ENCODE data around the gene ATRIP.
"Not testable (repeated sequence)": the region's sequence is repeated elsewhere in the genome, so short reads cannot be mapped to it uniquely, and the experiment has no call there.

DNA sequence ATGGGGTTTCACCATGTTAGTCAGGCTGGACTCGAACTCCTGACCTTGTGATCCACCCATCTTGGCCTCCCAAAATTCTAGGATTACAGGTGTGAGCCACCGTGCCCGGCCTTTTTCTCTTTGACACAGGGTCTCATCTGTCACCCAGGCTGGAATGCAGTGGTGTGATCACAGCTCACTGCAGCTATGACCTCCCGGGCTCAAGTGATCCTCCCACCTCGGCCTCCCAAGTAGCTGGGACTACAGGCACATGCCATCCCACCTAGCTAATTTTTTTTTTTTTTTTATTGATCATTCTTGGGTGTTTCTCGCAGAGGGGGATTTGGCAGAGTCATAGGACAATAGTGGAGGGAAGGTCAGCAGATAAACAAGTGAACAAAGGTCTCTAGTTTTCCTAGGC is 36.3 kb downstream of the ATRIP start:
- TF ChIP-seq, protein P1, sequence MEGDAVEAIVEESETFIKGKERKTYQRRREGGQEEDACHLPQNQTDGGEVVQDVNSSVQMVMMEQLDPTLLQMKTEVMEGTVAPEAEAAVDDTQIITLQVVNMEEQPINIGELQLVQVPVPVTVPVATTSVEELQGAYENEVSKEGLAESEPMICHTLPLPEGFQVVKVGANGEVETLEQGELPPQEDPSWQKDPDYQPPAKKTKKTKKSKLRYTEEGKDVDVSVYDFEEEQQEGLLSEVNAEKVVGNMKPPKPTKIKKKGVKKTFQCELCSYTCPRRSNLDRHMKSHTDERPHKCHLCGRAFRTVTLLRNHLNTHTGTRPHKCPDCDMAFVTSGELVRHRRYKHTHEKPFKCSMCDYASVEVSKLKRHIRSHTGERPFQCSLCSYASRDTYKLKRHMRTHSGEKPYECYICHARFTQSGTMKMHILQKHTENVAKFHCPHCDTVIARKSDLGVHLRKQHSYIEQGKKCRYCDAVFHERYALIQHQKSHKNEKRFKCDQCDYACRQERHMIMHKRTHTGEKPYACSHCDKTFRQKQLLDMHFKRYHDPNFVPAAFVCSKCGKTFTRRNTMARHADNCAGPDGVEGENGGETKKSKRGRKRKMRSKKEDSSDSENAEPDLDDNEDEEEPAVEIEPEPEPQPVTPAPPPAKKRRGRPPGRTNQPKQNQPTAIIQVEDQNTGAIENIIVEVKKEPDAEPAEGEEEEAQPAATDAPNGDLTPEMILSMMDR (IDR thresholded peaks at IDR 0.05) = not testable (repeated sequence)
- not testable (repeated sequence) for TF ChIP-seq POLR2A (IDR thresholded peaks at IDR 0.05)

All from uterus (tissue), 2 donors.